Uterus (tissue), 4 donors: ENCODE results near the gene ARHGAP4. TPM values are rescaled to one million over a fixed set of nuclear protein-coding genes. Genes with fewer than 3 reads are reported as not detected.

Experiments
- DNase-seq, 2 donors: peaks; one replicate each; pipeline ENCODE4 v3.0.0-alpha.2; 2019 to 2020
- H3K27ac ChIP-seq, 2 donors: fragments of 200-600 bp; sonication (generic); 1 replicate in 1 of 2; 2 replicates in 1 of 2; pipeline ENCODE4 v1.5.1; 2016 to 2018
- H3K27me3 ChIP-seq, 2 donors: fragments of 200-600 bp; sonication (generic); one replicate each; pipeline ENCODE4 v1.5.1; 2018 to 2019; ENCODE audit warnings: control low read depth in 1 of 2
- H3K36me3 ChIP-seq, 2 donors: fragments of 200-600 bp; sonication (generic); one replicate each; pipeline ENCODE4 v1.5.1; 2019; ENCODE audit warnings: control low read depth in 1 of 2
- H3K4me1 ChIP-seq, 2 donors: fragments of 200-600 bp; sonication (generic); one replicate each; pipeline ENCODE4 v1.5.1; 2018 to 2019; ENCODE audit warnings: control low read depth in 1 of 2
- H3K4me3 ChIP-seq, 2 donors: fragments of 200-600 bp; sonication (generic); 1 replicate in 1 of 2; 2 replicates in 1 of 2; pipeline ENCODE4 v1.5.1; 2018 to 2019; ENCODE audit warnings: mild to moderate bottlenecking in 1 of 2
- H3K9me3 ChIP-seq, 2 donors: fragments of 200-600 bp; sonication (generic); one replicate each; pipeline ENCODE4 v1.5.1; 2019; ENCODE audit warnings: control low read depth in 1 of 2
- POLR2A ChIP-seq, 2 donors: fragments of 450-650 bp; IDR thresholded peaks; one replicate each; pipeline ENCODE4 v1.6.1; 2016; ENCODE audit warnings: antibody characterized with exemption in 2 of 2, mild to moderate bottlenecking in 1 of 2, moderate library complexity in 1 of 2
- intact Hi-C: fragments of 100-400 bp; cut with DNase I; formaldehyde crosslinking; loops from one replicate; pipeline ENCODE4 v1.15.1; 2023; ENCODE audit warnings: low total_unique reads
- total RNA-seq, 4 donors: library from RNA; depleted of rRNA in 3 of 4; stranded (reverse); fragments of >200 nt in 3 of 4; gene quantifications; one replicate each; pipeline versions ENCODE4 v1.1.0 to v1.2.4, GENCODE V29; 2014 to 2023
- TF ChIP-seq, protein P1 (sequence below), 4 experiments: fragments of 200-600 bp in 2 of 4; fragments of 450-650 bp in 2 of 4; sonication (generic) in 2 of 4; IDR thresholded peaks; one replicate each; pipeline ENCODE4 v1.5.1; 2016 to 2019; ENCODE audit warnings: antibody characterized with exemption in 4 of 4, mild to moderate bottlenecking in 2 of 4, moderate library complexity in 1 of 4
- donor health status: DM: yes; HTN: yes; CAD: no.

Gene ARHGAP4
- total RNA-seq, 4 donors from 2014 or later = 5.1 to 28.3 (median 15.8) TPM

GRCh38 chrX:153866302-153867019 lies 59.6 kb downstream of the ARHGAP4 start:
- TF ChIP-seq POLR2A (IDR thresholded peaks at IDR 0.05) = no peak
- TF ChIP-seq, protein P1, sequence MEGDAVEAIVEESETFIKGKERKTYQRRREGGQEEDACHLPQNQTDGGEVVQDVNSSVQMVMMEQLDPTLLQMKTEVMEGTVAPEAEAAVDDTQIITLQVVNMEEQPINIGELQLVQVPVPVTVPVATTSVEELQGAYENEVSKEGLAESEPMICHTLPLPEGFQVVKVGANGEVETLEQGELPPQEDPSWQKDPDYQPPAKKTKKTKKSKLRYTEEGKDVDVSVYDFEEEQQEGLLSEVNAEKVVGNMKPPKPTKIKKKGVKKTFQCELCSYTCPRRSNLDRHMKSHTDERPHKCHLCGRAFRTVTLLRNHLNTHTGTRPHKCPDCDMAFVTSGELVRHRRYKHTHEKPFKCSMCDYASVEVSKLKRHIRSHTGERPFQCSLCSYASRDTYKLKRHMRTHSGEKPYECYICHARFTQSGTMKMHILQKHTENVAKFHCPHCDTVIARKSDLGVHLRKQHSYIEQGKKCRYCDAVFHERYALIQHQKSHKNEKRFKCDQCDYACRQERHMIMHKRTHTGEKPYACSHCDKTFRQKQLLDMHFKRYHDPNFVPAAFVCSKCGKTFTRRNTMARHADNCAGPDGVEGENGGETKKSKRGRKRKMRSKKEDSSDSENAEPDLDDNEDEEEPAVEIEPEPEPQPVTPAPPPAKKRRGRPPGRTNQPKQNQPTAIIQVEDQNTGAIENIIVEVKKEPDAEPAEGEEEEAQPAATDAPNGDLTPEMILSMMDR (IDR thresholded peaks at IDR 0.05) = no peak
- no peaks in the 10 kb centered on the region for H3K4me1 ChIP-seq
- intact Hi-C loops = no loop called here
- no peak overlapping the region for H3K4me3 ChIP-seq
- H3K27ac ChIP-seq = no peak overlapping the region
- H3K36me3 ChIP-seq = no peaks in the 10 kb centered on the region
- no peaks in the 10 kb centered on the region for H3K27me3 ChIP-seq
- DNase-seq = no peak
- H3K9me3 ChIP-seq = no peaks in the 10 kb centered on the region

GRCh38 chrX:153865685-153866084 lies 60.4 kb downstream of the ARHGAP4 start:
- Histone ChIP-seq H3K4me1 (no peaks in the 10 kb centered on the region), H3K4me3 (no peak overlapping the region), H3K36me3 (no peaks in the 10 kb centered on the region), H3K27ac (no peak overlapping the region), H3K9me3 (no peaks in the 10 kb centered on the region), H3K27me3 (no peaks in the 10 kb centered on the region)
- DNase-seq = no peak
- intact Hi-C loops = no loop called here
- TF ChIP-seq, protein P1 (IDR thresholded peaks at IDR 0.05) = no peak
- TF ChIP-seq POLR2A (IDR thresholded peaks at IDR 0.05) = no peak

GRCh38 chrX:153865321-153865580 lies 60.8 kb downstream of the ARHGAP4 start:
- TF ChIP-seq POLR2A (IDR thresholded peaks at IDR 0.05) = no peak
- TF ChIP-seq, protein P1 (IDR thresholded peaks at IDR 0.05) = no peak
- Histone ChIP-seq H3K9me3 (no peaks in the 10 kb centered on the region), H3K4me1 (no peaks in the 10 kb centered on the region), H3K36me3 (no peaks in the 10 kb centered on the region), H3K4me3 (no peak overlapping the region), H3K27me3 (no peaks in the 10 kb centered on the region), H3K27ac (no peak overlapping the region)
- no peak for DNase-seq
- intact Hi-C loops = no loop called here

GRCh38 chrX:153864561-153865320 lies 61.3 kb downstream of the ARHGAP4 start:
- H3K9me3 ChIP-seq = no peaks in the 10 kb centered on the region
- TF ChIP-seq, protein P1 (IDR thresholded peaks at IDR 0.05) = no peak
- TF ChIP-seq POLR2A (IDR thresholded peaks at IDR 0.05) = no peak
- no peak overlapping the region for H3K4me3 ChIP-seq
- no peaks in the 10 kb centered on the region for H3K4me1 ChIP-seq
- H3K27me3 ChIP-seq = no peaks in the 10 kb centered on the region
- no peaks in the 10 kb centered on the region for H3K36me3 ChIP-seq
- no peak for DNase-seq
- H3K27ac ChIP-seq = no peak overlapping the region
- intact Hi-C loops = no loop called here

GRCh38 chrX:153864101-153864500 lies 62.0 kb downstream of the ARHGAP4 start:
- intact Hi-C loops = no loop called here
- Histone ChIP-seq H3K4me3 (no peak overlapping the region), H3K9me3 (no peaks in the 10 kb centered on the region), H3K27ac (no peak overlapping the region), H3K27me3 (no peaks in the 10 kb centered on the region), H3K36me3 (no peaks in the 10 kb centered on the region), H3K4me1 (no peaks in the 10 kb centered on the region)
- DNase-seq = no peak
- TF ChIP-seq, protein P1 (IDR thresholded peaks at IDR 0.05) = no peak
- TF ChIP-seq POLR2A (IDR thresholded peaks at IDR 0.05) = no peak
